Stimulated activated CD8-positive, alpha-beta memory T cell treated with anti-CD3 and anti-CD28 coated beads, Interleukin-12 subunit alpha, Interleukin-12 subunit beta, amount 100 ng/mL, for 1 hour (primary cell): Measurements from ENCODE around the gene GPR55.

Experiments
- DNase-seq: peaks from one replicate; pipeline ENCODE4 v3.0.0-alpha.2; 2020; ENCODE audit warnings: low read depth

Gene GPR55

GRCh38 chr2:230879271-230879882 lies 45.7 kb downstream of the GPR55 start:
- no peak for DNase-seq

- no peak for DNase-seq
Observed at GRCh38 chr2:230878599-230879188, 46.3 kb downstream of the GPR55 start.

- DNase-seq, result peak; percentile 55
Observed at GRCh38 chr2:230877759-230878598, 47.1 kb downstream of the GPR55 start.

GRCh38 chr2:230877116-230877758 lies 47.8 kb downstream of the GPR55 start:
- DNase-seq, result no peak

- DNase-seq, result no peak
Observed at GRCh38 chr2:230875347-230876315, 49.4 kb downstream of the GPR55 start.

GRCh38 chr2:230874876-230875275 lies 50.2 kb downstream of the GPR55 start:
- no peak for DNase-seq

- DNase-seq, result no peak
Observed at GRCh38 chr2:230874456-230874855, 50.6 kb downstream of the GPR55 start.

GRCh38 chr2:230873661-230874401 lies 51.2 kb downstream of the GPR55 start:
- no peak for DNase-seq

GRCh38 chr2:230872968-230873660 lies 51.9 kb downstream of the GPR55 start:
- no peak for DNase-seq

GRCh38 chr2:230872151-230872967 lies 52.7 kb downstream of the GPR55 start:
- no peak for DNase-seq

- DNase-seq, result no peak
Observed at GRCh38 chr2:230871361-230872150, 53.5 kb downstream of the GPR55 start.

GRCh38 chr2:230870544-230871360 lies 54.3 kb downstream of the GPR55 start:
- no peak for DNase-seq

- DNase-seq, result no peak
Observed at GRCh38 chr2:230869914-230870543, 55.0 kb downstream of the GPR55 start.

GRCh38 chr2:230868947-230869913 lies 55.8 kb downstream of the GPR55 start:
- DNase-seq, result no peak

- DNase-seq, result no peak
Observed at GRCh38 chr2:230868161-230868946, 56.7 kb downstream of the GPR55 start.
